ENCODE measurements around the gene DNAH8.

DNAH8 gene

DNA sequence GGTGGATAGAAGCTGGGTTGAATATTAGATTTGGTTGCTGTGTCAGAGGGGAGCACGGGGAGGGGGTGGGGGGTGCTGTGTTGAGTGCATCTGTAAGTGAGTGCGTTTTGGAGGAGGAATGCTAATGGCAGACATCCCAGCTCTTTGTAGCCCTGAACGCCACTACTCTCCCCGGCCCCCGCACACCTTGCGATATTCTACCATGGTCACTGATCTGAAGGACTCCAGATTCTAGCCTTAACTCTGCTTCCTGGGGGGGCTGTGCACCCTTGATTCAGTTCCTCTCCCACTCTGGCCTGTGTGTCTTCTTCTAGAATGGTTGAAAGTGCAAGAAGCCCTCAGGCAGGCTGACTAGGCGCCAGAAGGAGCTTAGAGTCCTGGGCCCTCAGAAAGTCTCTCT is 340.6 kb downstream of the DNAH8 start:
- Histone ChIP-seq H3K27me3 (peaks cover 32% of the 10 kb centered on the region), H3K4me1 (ENCODE audit: control insufficient read depth in 1 of 2, insufficient read depth in 1 of 2, low read depth in 1 of 2, low read length in 1 of 2) (no peaks in the 10 kb centered on the region), H3K4me3 (ENCODE audit: low read depth in 1 of 2, low read length in 1 of 2) (no peak overlapping the region), H3K27ac (no peak overlapping the region), H3K36me3 (no peaks in the 10 kb centered on the region), H3K9me3 (no peaks in the 10 kb centered on the region)
- TF ChIP-seq, protein P1, sequence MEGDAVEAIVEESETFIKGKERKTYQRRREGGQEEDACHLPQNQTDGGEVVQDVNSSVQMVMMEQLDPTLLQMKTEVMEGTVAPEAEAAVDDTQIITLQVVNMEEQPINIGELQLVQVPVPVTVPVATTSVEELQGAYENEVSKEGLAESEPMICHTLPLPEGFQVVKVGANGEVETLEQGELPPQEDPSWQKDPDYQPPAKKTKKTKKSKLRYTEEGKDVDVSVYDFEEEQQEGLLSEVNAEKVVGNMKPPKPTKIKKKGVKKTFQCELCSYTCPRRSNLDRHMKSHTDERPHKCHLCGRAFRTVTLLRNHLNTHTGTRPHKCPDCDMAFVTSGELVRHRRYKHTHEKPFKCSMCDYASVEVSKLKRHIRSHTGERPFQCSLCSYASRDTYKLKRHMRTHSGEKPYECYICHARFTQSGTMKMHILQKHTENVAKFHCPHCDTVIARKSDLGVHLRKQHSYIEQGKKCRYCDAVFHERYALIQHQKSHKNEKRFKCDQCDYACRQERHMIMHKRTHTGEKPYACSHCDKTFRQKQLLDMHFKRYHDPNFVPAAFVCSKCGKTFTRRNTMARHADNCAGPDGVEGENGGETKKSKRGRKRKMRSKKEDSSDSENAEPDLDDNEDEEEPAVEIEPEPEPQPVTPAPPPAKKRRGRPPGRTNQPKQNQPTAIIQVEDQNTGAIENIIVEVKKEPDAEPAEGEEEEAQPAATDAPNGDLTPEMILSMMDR (IDR thresholded peaks at IDR 0.05): no peak

DNA sequence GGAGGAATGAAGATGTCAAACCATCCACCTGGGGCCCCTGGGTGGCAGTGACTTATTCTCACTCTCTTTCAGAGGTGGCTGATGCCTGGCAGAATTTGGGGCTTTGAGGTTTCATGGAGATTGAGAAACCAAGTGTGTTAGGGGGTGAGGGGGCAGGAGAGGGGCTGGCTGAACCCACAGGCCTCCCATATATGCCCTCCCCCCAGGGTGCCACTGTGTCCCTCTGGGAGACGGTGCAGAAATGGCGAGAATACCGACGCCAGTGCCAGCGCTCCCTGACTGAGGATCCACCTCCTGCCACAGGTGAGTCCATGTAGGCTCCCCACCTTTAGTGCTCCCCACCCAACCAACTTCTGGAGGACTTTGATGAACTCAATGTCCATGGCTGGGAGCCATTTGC is 341.1 kb downstream of the DNAH8 start:
- H3K4me3 ChIP-seq (ENCODE audit: low read depth in 1 of 2, low read length in 1 of 2): no peak overlapping the region
- no peaks in the 10 kb centered on the region for H3K36me3 ChIP-seq
- H3K27ac ChIP-seq: no peak overlapping the region
- no peaks in the 10 kb centered on the region for H3K4me1 ChIP-seq (ENCODE audit: control insufficient read depth in 1 of 2, insufficient read depth in 1 of 2, low read depth in 1 of 2, low read length in 1 of 2)
- H3K9me3 ChIP-seq: no peaks in the 10 kb centered on the region
- H3K27me3 ChIP-seq: peaks cover 32% of the 10 kb centered on the region
- TF ChIP-seq, protein P1 (IDR thresholded peaks at IDR 0.05): no peak

- no peaks in the 10 kb centered on the region for H3K4me1 ChIP-seq (ENCODE audit: control insufficient read depth in 1 of 2, insufficient read depth in 1 of 2, low read depth in 1 of 2, low read length in 1 of 2)
- H3K4me3 ChIP-seq (ENCODE audit: low read depth in 1 of 2, low read length in 1 of 2): no peak overlapping the region
- H3K9me3 ChIP-seq: no peaks in the 10 kb centered on the region
- TF ChIP-seq, protein P1 (IDR thresholded peaks at IDR 0.05): no peak
- no peaks in the 10 kb centered on the region for H3K36me3 ChIP-seq
- no peak overlapping the region for H3K27ac ChIP-seq
- H3K27me3 ChIP-seq: peaks cover 28% of the 10 kb centered on the region
These were observed 341.6 kb downstream of the DNAH8 start for GRCh38 chr6:39056681-39057080.

GRCh38 chr6:39057251-39058155 is 342.4 kb downstream of the DNAH8 start:
- Histone ChIP-seq H3K4me1 (ENCODE audit: control insufficient read depth in 1 of 2, insufficient read depth in 1 of 2, low read depth in 1 of 2, low read length in 1 of 2) (no peaks in the 10 kb centered on the region), H3K27me3 (peaks cover 27% of the 10 kb centered on the region), H3K27ac (no peak overlapping the region), H3K9me3 (no peaks in the 10 kb centered on the region), H3K36me3 (no peaks in the 10 kb centered on the region), H3K4me3 (ENCODE audit: low read depth in 1 of 2, low read length in 1 of 2) (no peak overlapping the region)
- TF ChIP-seq, protein P1 (IDR thresholded peaks at IDR 0.05): no peak

DNA sequence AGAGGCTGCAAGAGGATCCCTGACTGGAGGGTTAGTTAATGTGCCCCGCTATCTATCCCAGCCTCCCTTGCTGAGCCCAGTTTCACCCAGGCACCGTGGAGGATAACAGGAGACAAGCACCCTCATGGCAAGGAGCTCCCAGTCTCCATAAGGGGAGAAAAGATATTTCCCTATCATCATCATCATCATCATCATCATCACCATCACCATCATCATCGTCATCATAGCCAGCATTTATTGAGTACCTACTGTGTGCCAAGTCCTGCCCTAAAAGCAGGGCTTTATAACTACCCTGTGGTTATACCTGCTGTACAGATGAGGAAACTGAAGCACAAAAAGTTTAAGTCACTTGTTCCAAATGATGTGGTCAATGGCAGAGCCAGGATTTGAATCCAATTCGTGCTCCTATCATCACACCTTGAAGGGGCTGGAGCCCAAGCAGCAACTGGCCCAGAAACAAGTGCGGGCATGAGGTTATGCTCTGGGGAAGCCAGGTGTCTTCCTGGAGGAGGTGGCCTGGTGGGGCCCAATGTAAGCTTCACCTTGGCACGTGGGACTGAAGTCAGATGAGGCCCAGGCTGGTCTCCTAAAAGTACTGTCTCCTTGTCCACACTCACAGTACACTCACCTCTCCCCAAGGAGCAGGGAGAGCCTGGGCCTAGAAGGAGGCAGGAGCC is 343.5 kb downstream of the DNAH8 start:
- TF ChIP-seq, protein P1 (IDR thresholded peaks at IDR 0.05): no peak

More for the DNA sequence above, 343.5 kb downstream of the DNAH8 start:
- H3K27me3 ChIP-seq: peaks cover 27% of the 10 kb centered on the region
- H3K36me3 ChIP-seq: no peaks in the 10 kb centered on the region
- no peaks in the 10 kb centered on the region for H3K9me3 ChIP-seq
- no peaks in the 10 kb centered on the region for H3K4me1 ChIP-seq (ENCODE audit: control insufficient read depth in 1 of 2, insufficient read depth in 1 of 2, low read depth in 1 of 2, low read length in 1 of 2)
- no peak overlapping the region for H3K4me3 ChIP-seq (ENCODE audit: low read depth in 1 of 2, low read length in 1 of 2)
- no peak overlapping the region for H3K27ac ChIP-seq
